ENCODE results near the gene KRTAP1-5. TPM values are rescaled to one million over a fixed set of nuclear protein-coding genes. Genes with fewer than 3 reads are reported as not detected.

The KRTAP1-5 gene, protein sequence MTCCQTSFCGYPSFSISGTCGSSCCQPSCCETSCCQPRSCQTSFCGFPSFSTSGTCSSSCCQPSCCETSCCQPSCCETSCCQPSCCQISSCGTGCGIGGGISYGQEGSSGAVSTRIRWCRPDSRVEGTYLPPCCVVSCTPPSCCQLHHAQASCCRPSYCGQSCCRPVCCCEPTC
- not detected in 2 replicates for total RNA-seq (2013; cell fraction: nucleolus; rRNA removed)
- total RNA-seq (2014; rRNA removed) (not detected in 2 replicates), total RNA-seq (2014; rRNA removed; fragmentation: Illumina TruSeq; extraction: Trizol) (not detected in 2 replicates), total RNA-seq (2021) (not detected in 2 replicates), polyA plus RNA-seq (2011; rRNA removed) (not detected in 2 replicates), polyA plus RNA-seq (2014; fragmentation: Illumina TruSeq; extraction: Trizol) (not detected in 2 replicates), polyA plus RNA-seq (2014; fragmentation: Nextera tagmentation; extraction: Ambion mirVana) (not detected), polyA plus RNA-seq (2014; rRNA removed) (not detected in 2 replicates), polyA plus RNA-seq (2016; fragmentation: Nextera tagmentation; extraction: Ambion mirVana) (not detected), polyA minus RNA-seq (2011; rRNA and poly(A)+ RNA removed) (not detected in 2 replicates), Bru-seq, nascent RNA (not detected), BruChase-seq, experiment 1, labeled RNA remaining after a 6-hour chase (not detected), BruChase-seq, experiment 2, labeled RNA remaining after a 2-hour chase (not detected)
- not detected for polyA plus RNA-seq (2011; ENCODE audit: low read depth)
- not detected in 2 replicates for polyA plus RNA-seq (2011; cell fraction: cytosol; rRNA removed)
- not detected in 2 replicates for polyA plus RNA-seq (2011; cell fraction: nucleus; rRNA removed)
- polyA plus RNA-seq (2012), result not detected in 2 replicates
- not detected in 2 replicates for polyA minus RNA-seq (2011; cell fraction: cytosol; rRNA and poly(A)+ RNA removed)
- polyA minus RNA-seq (2011; cell fraction: nucleus; rRNA and poly(A)+ RNA removed), result not detected in 2 replicates
- long read RNA-seq, experiment 1, result 0 reads
- long read RNA-seq, experiment 2, result 0 reads

DNA sequence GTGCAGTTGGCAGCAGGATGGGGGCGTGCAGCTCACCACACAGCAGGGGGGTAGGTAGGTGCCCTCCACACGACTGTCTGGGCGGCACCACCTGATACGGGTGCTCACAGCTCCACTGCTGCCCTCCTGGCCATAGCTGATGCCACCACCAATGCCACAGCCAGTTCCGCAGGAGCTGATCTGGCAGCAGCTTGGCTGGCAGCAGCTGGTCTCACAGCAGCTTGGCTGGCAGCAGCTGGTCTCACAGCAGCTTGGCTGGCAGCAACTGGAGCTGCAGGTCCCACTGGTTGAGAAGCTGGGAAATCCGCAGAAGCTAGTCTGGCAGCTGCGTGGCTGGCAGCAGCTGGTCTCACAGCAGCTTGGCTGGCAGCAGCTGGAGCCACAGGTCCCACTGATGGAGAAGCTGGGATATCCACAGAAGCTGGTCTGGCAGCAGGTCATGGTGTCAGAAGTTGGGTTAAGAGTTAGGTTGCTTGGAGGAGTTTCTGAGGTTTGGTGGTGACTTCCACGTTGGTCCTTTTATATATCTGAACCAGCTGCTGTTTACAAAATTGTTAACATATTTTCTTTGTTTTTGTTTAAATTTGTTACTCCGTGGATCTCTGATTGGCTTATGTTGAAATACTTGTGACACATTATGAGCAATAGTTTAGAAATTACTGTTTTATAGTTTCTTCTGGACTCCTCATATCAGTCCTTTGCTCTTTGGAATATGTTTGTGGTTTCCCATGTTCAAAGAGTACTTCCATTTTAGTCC is at the start of gene KRTAP1-5:
TSS of gene KRTAP1-5 (minus strand) at position 494 of the 757 bp plus-strand sequence. CDS start at position 441, 53 bp downstream.
- no peak for ATAC-seq
- no peaks in the 10 kb centered on the region for H3K9me3 ChIP-seq (replicated peaks; ENCODE audit: control insufficient read depth, insufficient read depth, low read length)
- H3K79me2 ChIP-seq (ENCODE audit: control insufficient read depth, insufficient read depth, low read length), result no peaks in the 10 kb centered on the region
- H3K4me2 ChIP-seq (ENCODE audit: control insufficient read depth, insufficient read depth), result no peak within 1 kb of the TSS
- SMC1A ChIA-PET (ENCODE audit: uncharacterized antibody, unreplicated experiment), result no interaction called here
- POLR2A ChIA-PET, result no interaction called here
- no TSS peak for BruUV-seq (replicated peaks)
- no peak for FAIRE-seq
- H3K27me3 ChIP-seq (replicated peaks in 1 of 2; ENCODE audit: control insufficient read depth in 2 of 2, insufficient read depth in 2 of 2, low read length in 1 of 2), result 0 out of 4 replicates have a peak, but pooled peaks cover 0 to 3% of the 10 kb centered on the region in 2 experiments
- no peak within 1 kb of the TSS for H3K4me3 ChIP-seq
- H3K36me3 ChIP-seq (ENCODE audit: control insufficient read depth in 2 of 2, insufficient read depth in 2 of 2, low read length in 1 of 2), result no peaks in the 10 kb centered on the region
- 14% methylated on average over 9 of the region's 9 CpGs for WGBS (ENCODE audit: insufficient coverage, insufficient replicate concordance, low lambda C conversion rate, missing lambda C conversion rate)
- H3K27ac ChIP-seq (ENCODE audit: control insufficient read depth, insufficient read depth), result no peak within 1 kb of the TSS
- no peak for TF ChIP-seq TAF1 (IDR thresholded peaks at IDR 0.05; ENCODE audit: borderline replicate concordance, low read depth, low read length)
- intact Hi-C loops (cut with micrococcal nuclease; ENCODE audit: unreplicated experiment) (no loop called here), in situ Hi-C loops (cut with MboI) (no loop called here)
- no peaks in the 10 kb centered on the region for H4K20me1 ChIP-seq (ENCODE audit: control insufficient read depth, insufficient read depth)
- RAD21 ChIA-PET (ENCODE audit: unreplicated experiment), result no interaction called here
- DNase-seq (ENCODE audit: low read depth, low spot score), result no peak
- no peak within 1 kb of the TSS for H2AFZ ChIP-seq (ENCODE audit: control insufficient read depth, low read depth, low read length)
- no peak within 1 kb of the TSS for H3K9ac ChIP-seq (ENCODE audit: control insufficient read depth, insufficient read depth, low read length)
- no peaks in the 10 kb centered on the region for H3K4me1 ChIP-seq (ENCODE audit: control insufficient read depth, insufficient read depth, low read length)
- CTCF ChIA-PET, result no interaction called here

DNA sequence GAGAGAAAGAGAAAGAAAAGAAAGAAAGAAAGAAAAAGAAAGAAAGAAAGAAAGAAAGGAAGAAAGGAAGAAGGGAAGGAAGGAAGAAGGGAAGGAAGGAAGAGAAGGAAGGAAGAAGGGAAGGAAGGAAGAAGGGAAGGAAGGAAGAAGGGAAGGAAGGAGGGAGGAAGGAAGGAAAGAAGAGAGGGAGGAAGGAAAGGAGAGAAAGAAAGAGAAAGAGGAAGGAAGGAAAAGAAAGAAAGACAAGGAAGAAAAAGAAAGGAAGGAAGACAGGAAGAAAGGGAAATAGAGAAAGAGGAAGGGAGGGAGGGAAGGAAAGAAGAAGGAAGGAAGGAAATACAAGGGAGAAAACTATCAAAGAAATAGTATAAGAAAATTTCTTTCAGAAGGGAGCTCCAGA is 49.8 kb upstream of the KRTAP1-5 start:
- ChIA-PET SMC1A (ENCODE audit: uncharacterized antibody, unreplicated experiment) (no interaction called here), RAD21 (ENCODE audit: unreplicated experiment) (no interaction called here), CTCF (no interaction called here), POLR2A (no interaction called here)
- BruUV-seq (replicated peaks), result no TSS peak
- no peak overlapping the region for H3K9ac ChIP-seq (ENCODE audit: control insufficient read depth, insufficient read depth, low read length)
- in situ Hi-C loops (cut with MboI), result no loop called here
- no peaks in the 10 kb centered on the region for H3K79me2 ChIP-seq (ENCODE audit: control insufficient read depth, insufficient read depth, low read length)
- H2AFZ ChIP-seq (ENCODE audit: control insufficient read depth, low read depth, low read length), result no peak overlapping the region
- H3K27me3 ChIP-seq (replicated peaks in 1 of 2; ENCODE audit: control insufficient read depth in 2 of 2, insufficient read depth in 2 of 2, low read length in 1 of 2), result no peaks in the 10 kb centered on the region
- H3K36me3 ChIP-seq (ENCODE audit: control insufficient read depth in 2 of 2, insufficient read depth in 2 of 2, low read length in 1 of 2), result no peaks in the 10 kb centered on the region
- no peak for FAIRE-seq
- ATAC-seq, result no peak
- no peak overlapping the region for H3K4me2 ChIP-seq (ENCODE audit: control insufficient read depth, insufficient read depth)
- DNase-seq (ENCODE audit: low read depth, low spot score), result no peak
- H3K27ac ChIP-seq (ENCODE audit: control insufficient read depth, insufficient read depth), result no peak overlapping the region
- H4K20me1 ChIP-seq (ENCODE audit: control insufficient read depth, insufficient read depth), result no peaks in the 10 kb centered on the region
- no peaks in the 10 kb centered on the region for H3K4me1 ChIP-seq (ENCODE audit: control insufficient read depth, insufficient read depth, low read length)
- intact Hi-C loops (cut with micrococcal nuclease; ENCODE audit: unreplicated experiment), result no loop called here
- no peaks in the 10 kb centered on the region for H3K9me3 ChIP-seq (replicated peaks; ENCODE audit: control insufficient read depth, insufficient read depth, low read length)
- no peak overlapping the region for H3K4me3 ChIP-seq
- TF ChIP-seq JUNB (IDR thresholded peaks at IDR 0.05) (no peak), KAT2A (conservative IDR thresholded peaks at IDR 0.05; ENCODE audit: control insufficient read depth, low read depth, low read length) (no peak), CHD1 (IDR thresholded peaks at IDR 0.05; ENCODE audit: low read depth, low read length) (no peak), JUND (IDR thresholded peaks at IDR 0.05; ENCODE audit: low read depth, low read length) (no peak), ZNF622 (IDR thresholded peaks at IDR 0.05) (no peak), NFIC (IDR thresholded peaks at IDR 0.05; ENCODE audit: low read depth, low read length) (no peak), FOXK2 (IDR thresholded peaks at IDR 0.05) (no peak), LARP7 (IDR thresholded peaks at IDR 0.05) (no peak)
- TF ChIP-seq, protein P1, sequence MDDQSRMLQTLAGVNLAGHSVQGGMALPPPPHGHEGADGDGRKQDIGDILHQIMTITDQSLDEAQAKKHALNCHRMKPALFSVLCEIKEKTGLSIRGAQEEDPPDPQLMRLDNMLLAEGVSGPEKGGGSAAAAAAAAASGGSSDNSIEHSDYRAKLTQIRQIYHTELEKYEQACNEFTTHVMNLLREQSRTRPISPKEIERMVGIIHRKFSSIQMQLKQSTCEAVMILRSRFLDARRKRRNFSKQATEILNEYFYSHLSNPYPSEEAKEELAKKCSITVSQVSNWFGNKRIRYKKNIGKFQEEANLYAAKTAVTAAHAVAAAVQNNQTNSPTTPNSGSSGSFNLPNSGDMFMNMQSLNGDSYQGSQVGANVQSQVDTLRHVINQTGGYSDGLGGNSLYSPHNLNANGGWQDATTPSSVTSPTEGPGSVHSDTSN (IDR thresholded peaks at IDR 0.05; ENCODE audit: insufficient replicate concordance, low read depth, low read length), result no peak
- TF ChIP-seq, protein P2, sequence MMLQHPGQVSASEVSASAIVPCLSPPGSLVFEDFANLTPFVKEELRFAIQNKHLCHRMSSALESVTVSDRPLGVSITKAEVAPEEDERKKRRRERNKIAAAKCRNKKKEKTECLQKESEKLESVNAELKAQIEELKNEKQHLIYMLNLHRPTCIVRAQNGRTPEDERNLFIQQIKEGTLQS (IDR thresholded peaks at IDR 0.05; ENCODE audit: borderline replicate concordance, extremely low read depth, low read depth, low read length), result no peak
- TF ChIP-seq, protein P3, sequence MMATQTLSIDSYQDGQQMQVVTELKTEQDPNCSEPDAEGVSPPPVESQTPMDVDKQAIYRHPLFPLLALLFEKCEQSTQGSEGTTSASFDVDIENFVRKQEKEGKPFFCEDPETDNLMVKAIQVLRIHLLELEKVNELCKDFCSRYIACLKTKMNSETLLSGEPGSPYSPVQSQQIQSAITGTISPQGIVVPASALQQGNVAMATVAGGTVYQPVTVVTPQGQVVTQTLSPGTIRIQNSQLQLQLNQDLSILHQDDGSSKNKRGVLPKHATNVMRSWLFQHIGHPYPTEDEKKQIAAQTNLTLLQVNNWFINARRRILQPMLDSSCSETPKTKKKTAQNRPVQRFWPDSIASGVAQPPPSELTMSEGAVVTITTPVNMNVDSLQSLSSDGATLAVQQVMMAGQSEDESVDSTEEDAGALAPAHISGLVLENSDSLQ (IDR thresholded peaks at IDR 0.05), result no peak

Data from GM12878 (cell line).